GM12878 (cell line): ENCODE measurements around the gene SELENOS. TPM values are rescaled to one million over a fixed set of nuclear protein-coding genes. Genes with fewer than 3 reads are reported as not detected.
A peak's percentile ranks its signal among the peaks of the same experiment; 100 is the strongest.

Experiments
- ATAC-seq: fragments of 200-7000 bp; cut with Tn5 transposase; 3 replicates; pipeline ENCODE4 v1.9.1; 2020; ENCODE audit warnings: mild to moderate bottlenecking, moderate library complexity
- BruUV-seq: library from RNA; stranded (reverse); fragments of 400-500 nt; replicated peaks from 2 replicates; lab custom pipeline; 2021; lab: Mats Ljungman, UMichigan
- CTCF ChIA-PET: fragments of 300-600 bp; sonication (Branson Sonifier 250); formaldehyde crosslinking; extraction: SDS; loops from one replicate; lab custom pipeline; 2021; ENCODE audit warnings: inconsistent platforms; lab: Yijun Ruan, JAX
- POLR2A ChIA-PET: fragments of 350-600 bp; formaldehyde crosslinking; extraction: SDS; loops from one replicate; lab custom pipeline; 2021; ENCODE audit warnings: inconsistent platforms; lab: Charles Lee
- RAD21 ChIA-PET: fragments of 300-600 bp; sonication (Branson Sonifier 250); formaldehyde crosslinking; loops from one replicate; lab custom pipeline; 2023; ENCODE audit warnings: antibody characterized with exemption; ENCODE audit not compliant: unreplicated experiment; lab: Charles Lee
- SMC1A ChIA-PET: fragments of 300-600 bp; sonication (Branson Sonifier 250); formaldehyde crosslinking; loops from one replicate; lab custom pipeline; 2023; ENCODE audit not compliant: unreplicated experiment, uncharacterized antibody; lab: Charles Lee
- DNase-seq: peaks from one replicate; pipeline ENCODE4 v3.0.0-alpha.2; 2011; ENCODE audit warnings: low read depth, low spot score
- FAIRE-seq: peaks from 3 replicates; lab custom pipeline; 2011; peaks lifted over from hg19 to GRCh38; lab: Jason Lieb, UNC
- H2AFZ ChIP-seq: 2 replicates; pipeline ENCODE4 v1.6.0; 2011; ENCODE audit warnings: low read depth, low read length, control low read depth; ENCODE audit not compliant: control insufficient read depth
- H3K27ac ChIP-seq: 2 replicates; pipeline ENCODE4 v1.5.1; 2011; ENCODE audit warnings: control low read depth; ENCODE audit not compliant: control insufficient read depth, insufficient read depth
- H3K27me3 ChIP-seq, 2 experiments: replicated peaks in 1 of 2; 2 replicates each; pipeline versions ENCODE4 v1.6.0 to v1.6.1; 2011; ENCODE audit warnings: low read length in 1 of 2; ENCODE audit not compliant: control insufficient read depth in 2 of 2, insufficient read depth in 2 of 2
- H3K36me3 ChIP-seq, 2 experiments: 2 replicates each; pipeline ENCODE4 v1.5.1; 2011; ENCODE audit warnings: low read length in 1 of 2; ENCODE audit not compliant: control insufficient read depth in 2 of 2, insufficient read depth in 2 of 2
- H3K4me1 ChIP-seq: 2 replicates; pipeline ENCODE4 v1.6.1; 2011; ENCODE audit warnings: mild to moderate bottlenecking, low read length, moderate library complexity, mixed read lengths; ENCODE audit not compliant: control insufficient read depth, insufficient read depth
- H3K4me2 ChIP-seq: 2 replicates; pipeline ENCODE4 v1.6.0; 2011; ENCODE audit warnings: control low read depth; ENCODE audit not compliant: control insufficient read depth, insufficient read depth
- H3K4me3 ChIP-seq: fragments of 200-600 bp; sonication (generic); 2 replicates; pipeline ENCODE4 v1.5.1; 2016
- H3K79me2 ChIP-seq: 2 replicates; pipeline ENCODE4 v1.6.0; 2011; ENCODE audit warnings: low read length; ENCODE audit not compliant: control insufficient read depth, insufficient read depth
- H3K9ac ChIP-seq: 2 replicates; pipeline ENCODE4 v1.8.0; 2011; ENCODE audit warnings: low read length, control low read depth, mixed read lengths; ENCODE audit not compliant: control insufficient read depth, insufficient read depth
- H3K9me3 ChIP-seq: replicated peaks from 3 replicates; pipeline ENCODE4 v1.5.1; 2011; ENCODE audit warnings: mild to moderate bottlenecking, low read length; ENCODE audit not compliant: control insufficient read depth, insufficient read depth
- H4K20me1 ChIP-seq: 2 replicates; pipeline ENCODE4 v1.6.0; 2011; ENCODE audit not compliant: control insufficient read depth, insufficient read depth
- CHD1 ChIP-seq: IDR thresholded peaks from 2 replicates; pipeline ENCODE4 v1.6.1; 2012; ENCODE audit warnings: low read depth, low read length, improper control_type of control experiment
- MEF2A ChIP-seq: IDR thresholded peaks from 2 replicates; pipeline ENCODE4 v1.6.1; 2011; ENCODE audit warnings: low read depth, mild to moderate bottlenecking, low read length, moderate library complexity; ENCODE audit not compliant: insufficient read depth
- POLR2A ChIP-seq: IDR thresholded peaks from 2 replicates; pipeline ENCODE4 v1.6.1; 2011; ENCODE audit warnings: low read depth, mild to moderate bottlenecking, low read length
- ZNF207 ChIP-seq: fragments of 450-650 bp; IDR thresholded peaks from 2 replicates; pipeline ENCODE4 v1.6.1; 2014; ENCODE audit warnings: antibody characterized with exemption, mild to moderate bottlenecking, borderline replicate concordance
- WGBS: methylation state at CpG from one replicate; pipeline ENCODE4 v1.1.6; 2016; ENCODE audit warnings: low lambda C conversion rate; ENCODE audit not compliant: insufficient replicate concordance, insufficient coverage; ENCODE audit errors: missing lambda C conversion rate; 5-methylcytosine and 5-hydroxymethylcytosine counted together
- in situ Hi-C: fragments of 300-500 bp; cut with MboI; formaldehyde crosslinking; loops from 9 replicates; pipeline ENCODE4 v1.14.3; 2018; ENCODE audit warnings: mixed read lengths
- intact Hi-C: fragments of 100-400 bp; cut with micrococcal nuclease; formaldehyde crosslinking; loops from one replicate; pipeline ENCODE4 v1.14.2; 2022; ENCODE audit not compliant: unreplicated experiment
- polyA plus RNA-seq, 11 experiments: library from polyadenylated mRNA; depleted of rRNA in 4 of 11; unstranded in 6 of 11; stranded (reverse) in 5 of 11; fragments of >200 nt; fragmentation: Nextera tagmentation in 4 of 11; fragmentation: Illumina TruSeq in 1 of 11; extraction: Ambion mirVana in 4 of 11; extraction: Trizol in 1 of 11; gene quantifications; 1 replicate in 1 of 11; 2 replicates in 10 of 11; pipeline versions ENCODE4 v1.2.1 to v1.2.3, GENCODE V29; 2011 to 2016; ENCODE audit warnings: inconsistent platforms in 2 of 11, missing spikeins in 2 of 11, low read depth in 1 of 11
- total RNA-seq, 4 experiments: library from RNA; depleted of rRNA in 3 of 4; stranded (reverse); fragments of >200 nt in 3 of 4; fragmentation: Illumina TruSeq in 1 of 4; extraction: Trizol in 1 of 4; gene quantifications; 2 replicates each; pipeline versions ENCODE4 v1.2.1 to v1.2.3, GENCODE V29; 2013 to 2021
- TF ChIP-seq, protein P1 (sequence below): IDR thresholded peaks from 2 replicates; pipeline ENCODE4 v1.6.1; 2012; ENCODE audit warnings: low read length, inconsistent platforms
- TF ChIP-seq, protein P2 (sequence below), 3 experiments: IDR thresholded peaks in 2 of 3; conservative IDR thresholded peaks in 1 of 3; 2 replicates each; pipeline ENCODE4 v1.5.1; 2011; ENCODE audit warnings: low read depth in 3 of 3, low read length in 3 of 3, mild to moderate bottlenecking in 3 of 3, control low read depth in 2 of 3, moderate library complexity in 2 of 3, inconsistent platforms in 1 of 3, mixed read lengths in 1 of 3; ENCODE audit not compliant: control insufficient read depth in 2 of 3, insufficient read depth in 1 of 3; ENCODE audit errors: extremely low read depth in 1 of 3
- TF ChIP-seq, protein P3 (sequence below): fragments of 450-650 bp; IDR thresholded peaks from 2 replicates; pipeline ENCODE4 v1.6.1; 2016; ENCODE audit warnings: mild to moderate bottlenecking, moderate library complexity, borderline replicate concordance
- TF ChIP-seq, protein P4 (sequence below): fragments of 450-650 bp; formaldehyde crosslinking; IDR thresholded peaks from 2 replicates; pipeline ENCODE4 v1.4.0; 2020; ENCODE audit warnings: mild to moderate bottlenecking, moderate library complexity

The SELENOS gene
- total and polyA plus RNA-seq, 10 of the 15 experiments (the other 5 are each of a cell fraction or from before 2014, with no cell fraction given): 25.8 to 90.1 (median 37.3) TPM

DNA sequence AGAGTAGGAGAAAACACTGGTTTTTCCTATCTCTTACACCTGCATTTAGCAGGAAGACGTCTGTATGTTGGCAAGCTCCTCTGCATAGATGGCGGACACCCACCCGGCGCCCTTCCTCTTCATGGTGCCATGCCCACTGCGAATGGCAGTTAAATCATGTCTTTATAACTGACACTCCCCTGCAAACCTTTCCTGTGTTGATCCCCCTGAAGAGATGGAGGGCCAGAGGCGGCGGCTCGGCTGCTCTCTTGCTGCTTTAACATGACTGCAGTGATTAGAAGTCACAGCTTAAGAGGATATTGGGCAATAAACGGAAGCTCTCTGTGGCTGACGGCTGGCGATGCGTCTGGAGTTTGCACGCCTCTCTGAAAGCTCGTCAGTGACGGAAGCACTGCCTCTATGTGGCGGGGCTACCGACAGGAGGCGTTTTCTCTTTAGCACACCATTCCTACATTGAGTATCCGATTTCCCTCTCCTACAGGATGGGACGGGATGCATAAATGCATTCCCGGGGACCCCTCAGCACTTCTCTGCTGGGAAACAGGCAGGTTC lies 43.3 kb upstream of the SELENOS start:
- H3K27ac ChIP-seq: no peak overlapping the region
- H2AFZ ChIP-seq: peak overlapping the region; percentile 63
- FAIRE-seq: no peak
- intact Hi-C loops (no loop called here), in situ Hi-C loops (no loop called here)
- no peaks in the 10 kb centered on the region for H3K36me3 ChIP-seq
- RAD21 ChIA-PET: no interaction called here
- H3K79me2 ChIP-seq: no peaks in the 10 kb centered on the region
- no peak overlapping the region for H3K9ac ChIP-seq
- no peak for DNase-seq
- H3K4me1 ChIP-seq: no peaks in the 10 kb centered on the region
- CTCF ChIA-PET: interaction anchor here (1.7 kb wide), 1 partner anchor 321 kb away, joined by 6 read pairs; no protein-coding TSS in a partner anchor
- peak; percentile 72 for ATAC-seq
- H3K9me3 ChIP-seq: no peaks in the 10 kb centered on the region
- 3% methylated on average over 21 of the region's 21 CpGs for WGBS
- no peak overlapping the region for H3K4me3 ChIP-seq
- BruUV-seq: no TSS peak
- no peak overlapping the region for H3K4me2 ChIP-seq
- POLR2A ChIA-PET: no interaction called here
- H4K20me1 ChIP-seq: no peaks in the 10 kb centered on the region
- peaks cover 4 to 6% of the 10 kb centered on the region in 2 experiments for H3K27me3 ChIP-seq
- SMC1A ChIA-PET: no interaction called here
- TF ChIP-seq POLR2A (peak; percentile 38; the same call in 1 of the 2 replicates), ZNF207 (no peak), MEF2A (no peak), CHD1 (no peak)
- TF ChIP-seq, protein P1, sequence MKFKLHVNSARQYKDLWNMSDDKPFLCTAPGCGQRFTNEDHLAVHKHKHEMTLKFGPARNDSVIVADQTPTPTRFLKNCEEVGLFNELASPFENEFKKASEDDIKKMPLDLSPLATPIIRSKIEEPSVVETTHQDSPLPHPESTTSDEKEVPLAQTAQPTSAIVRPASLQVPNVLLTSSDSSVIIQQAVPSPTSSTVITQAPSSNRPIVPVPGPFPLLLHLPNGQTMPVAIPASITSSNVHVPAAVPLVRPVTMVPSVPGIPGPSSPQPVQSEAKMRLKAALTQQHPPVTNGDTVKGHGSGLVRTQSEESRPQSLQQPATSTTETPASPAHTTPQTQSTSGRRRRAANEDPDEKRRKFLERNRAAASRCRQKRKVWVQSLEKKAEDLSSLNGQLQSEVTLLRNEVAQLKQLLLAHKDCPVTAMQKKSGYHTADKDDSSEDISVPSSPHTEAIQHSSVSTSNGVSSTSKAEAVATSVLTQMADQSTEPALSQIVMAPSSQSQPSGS: no peak
- TF ChIP-seq, protein P2, sequence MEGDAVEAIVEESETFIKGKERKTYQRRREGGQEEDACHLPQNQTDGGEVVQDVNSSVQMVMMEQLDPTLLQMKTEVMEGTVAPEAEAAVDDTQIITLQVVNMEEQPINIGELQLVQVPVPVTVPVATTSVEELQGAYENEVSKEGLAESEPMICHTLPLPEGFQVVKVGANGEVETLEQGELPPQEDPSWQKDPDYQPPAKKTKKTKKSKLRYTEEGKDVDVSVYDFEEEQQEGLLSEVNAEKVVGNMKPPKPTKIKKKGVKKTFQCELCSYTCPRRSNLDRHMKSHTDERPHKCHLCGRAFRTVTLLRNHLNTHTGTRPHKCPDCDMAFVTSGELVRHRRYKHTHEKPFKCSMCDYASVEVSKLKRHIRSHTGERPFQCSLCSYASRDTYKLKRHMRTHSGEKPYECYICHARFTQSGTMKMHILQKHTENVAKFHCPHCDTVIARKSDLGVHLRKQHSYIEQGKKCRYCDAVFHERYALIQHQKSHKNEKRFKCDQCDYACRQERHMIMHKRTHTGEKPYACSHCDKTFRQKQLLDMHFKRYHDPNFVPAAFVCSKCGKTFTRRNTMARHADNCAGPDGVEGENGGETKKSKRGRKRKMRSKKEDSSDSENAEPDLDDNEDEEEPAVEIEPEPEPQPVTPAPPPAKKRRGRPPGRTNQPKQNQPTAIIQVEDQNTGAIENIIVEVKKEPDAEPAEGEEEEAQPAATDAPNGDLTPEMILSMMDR (IDR thresholded peaks at IDR 0.05 in 2 of 3, conservative IDR thresholded peaks at IDR 0.05 in 1 of 3; ENCODE audit: control insufficient read depth in 2 of 3, extremely low read depth in 1 of 3, insufficient read depth in 1 of 3, low read depth in 3 of 3, low read length in 3 of 3): peak in 1 of 3 experiments; percentile 24; a peak in 1 of 6 replicates
- TF ChIP-seq, protein P3, sequence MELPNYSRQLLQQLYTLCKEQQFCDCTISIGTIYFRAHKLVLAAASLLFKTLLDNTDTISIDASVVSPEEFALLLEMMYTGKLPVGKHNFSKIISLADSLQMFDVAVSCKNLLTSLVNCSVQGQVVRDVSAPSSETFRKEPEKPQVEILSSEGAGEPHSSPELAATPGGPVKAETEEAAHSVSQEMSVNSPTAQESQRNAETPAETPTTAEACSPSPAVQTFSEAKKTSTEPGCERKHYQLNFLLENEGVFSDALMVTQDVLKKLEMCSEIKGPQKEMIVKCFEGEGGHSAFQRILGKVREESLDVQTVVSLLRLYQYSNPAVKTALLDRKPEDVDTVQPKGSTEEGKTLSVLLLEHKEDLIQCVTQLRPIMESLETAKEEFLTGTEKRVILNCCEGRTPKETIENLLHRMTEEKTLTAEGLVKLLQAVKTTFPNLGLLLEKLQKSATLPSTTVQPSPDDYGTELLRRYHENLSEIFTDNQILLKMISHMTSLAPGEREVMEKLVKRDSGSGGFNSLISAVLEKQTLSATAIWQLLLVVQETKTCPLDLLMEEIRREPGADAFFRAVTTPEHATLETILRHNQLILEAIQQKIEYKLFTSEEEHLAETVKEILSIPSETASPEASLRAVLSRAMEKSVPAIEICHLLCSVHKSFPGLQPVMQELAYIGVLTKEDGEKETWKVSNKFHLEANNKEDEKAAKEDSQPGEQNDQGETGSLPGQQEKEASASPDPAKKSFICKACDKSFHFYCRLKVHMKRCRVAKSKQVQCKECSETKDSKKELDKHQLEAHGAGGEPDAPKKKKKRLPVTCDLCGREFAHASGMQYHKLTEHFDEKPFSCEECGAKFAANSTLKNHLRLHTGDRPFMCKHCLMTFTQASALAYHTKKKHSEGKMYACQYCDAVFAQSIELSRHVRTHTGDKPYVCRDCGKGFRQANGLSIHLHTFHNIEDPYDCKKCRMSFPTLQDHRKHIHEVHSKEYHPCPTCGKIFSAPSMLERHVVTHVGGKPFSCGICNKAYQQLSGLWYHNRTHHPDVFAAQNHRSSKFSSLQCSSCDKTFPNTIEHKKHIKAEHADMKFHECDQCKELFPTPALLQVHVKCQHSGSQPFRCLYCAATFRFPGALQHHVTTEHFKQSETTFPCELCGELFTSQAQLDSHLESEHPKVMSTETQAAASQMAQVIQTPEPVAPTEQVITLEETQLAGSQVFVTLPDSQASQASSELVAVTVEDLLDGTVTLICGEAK: no peak
- TF ChIP-seq, protein P4, sequence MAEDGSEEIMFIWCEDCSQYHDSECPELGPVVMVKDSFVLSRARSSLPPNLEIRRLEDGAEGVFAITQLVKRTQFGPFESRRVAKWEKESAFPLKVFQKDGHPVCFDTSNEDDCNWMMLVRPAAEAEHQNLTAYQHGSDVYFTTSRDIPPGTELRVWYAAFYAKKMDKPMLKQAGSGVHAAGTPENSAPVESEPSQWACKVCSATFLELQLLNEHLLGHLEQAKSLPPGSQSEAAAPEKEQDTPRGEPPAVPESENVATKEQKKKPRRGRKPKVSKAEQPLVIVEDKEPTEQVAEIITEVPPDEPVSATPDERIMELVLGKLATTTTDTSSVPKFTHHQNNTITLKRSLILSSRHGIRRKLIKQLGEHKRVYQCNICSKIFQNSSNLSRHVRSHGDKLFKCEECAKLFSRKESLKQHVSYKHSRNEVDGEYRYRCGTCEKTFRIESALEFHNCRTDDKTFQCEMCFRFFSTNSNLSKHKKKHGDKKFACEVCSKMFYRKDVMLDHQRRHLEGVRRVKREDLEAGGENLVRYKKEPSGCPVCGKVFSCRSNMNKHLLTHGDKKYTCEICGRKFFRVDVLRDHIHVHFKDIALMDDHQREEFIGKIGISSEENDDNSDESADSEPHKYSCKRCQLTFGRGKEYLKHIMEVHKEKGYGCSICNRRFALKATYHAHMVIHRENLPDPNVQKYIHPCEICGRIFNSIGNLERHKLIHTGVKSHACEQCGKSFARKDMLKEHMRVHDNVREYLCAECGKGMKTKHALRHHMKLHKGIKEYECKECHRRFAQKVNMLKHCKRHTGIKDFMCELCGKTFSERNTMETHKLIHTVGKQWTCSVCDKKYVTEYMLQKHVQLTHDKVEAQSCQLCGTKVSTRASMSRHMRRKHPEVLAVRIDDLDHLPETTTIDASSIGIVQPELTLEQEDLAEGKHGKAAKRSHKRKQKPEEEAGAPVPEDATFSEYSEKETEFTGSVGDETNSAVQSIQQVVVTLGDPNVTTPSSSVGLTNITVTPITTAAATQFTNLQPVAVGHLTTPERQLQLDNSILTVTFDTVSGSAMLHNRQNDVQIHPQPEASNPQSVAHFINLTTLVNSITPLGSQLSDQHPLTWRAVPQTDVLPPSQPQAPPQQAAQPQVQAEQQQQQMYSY (CRISPR knock-in tag): no peak
